Panc1 (cell line): ENCODE results near the gene RESF1.

Experiments
- CTCF ChIP-seq: fragments of 450-650 bp; IDR thresholded peaks from 2 replicates; pipeline ENCODE4 v1.5.1; 2017; ENCODE audit warnings: mild to moderate bottlenecking
- POLR2AphosphoS5 ChIP-seq: IDR thresholded peaks from 2 replicates; pipeline ENCODE4 v1.6.1; 2012; ENCODE audit warnings: mild to moderate bottlenecking, low read depth, low read length, moderate library complexity
- REST ChIP-seq, 2 experiments: IDR thresholded peaks; 2 replicates each; pipeline ENCODE4 v1.6.1; 2011 to 2012; ENCODE audit warnings: low read depth in 2 of 2, control low read depth in 1 of 2, low read length in 1 of 2, mild to moderate bottlenecking in 1 of 2, moderate library complexity in 1 of 2; ENCODE audit not compliant: insufficient read depth in 1 of 2

GRCh38 chr12:32005496-32006125 is 46.4 kb downstream of the RESF1 start:
- no peak for TF ChIP-seq CTCF
- no peak for TF ChIP-seq POLR2AphosphoS5
- TF ChIP-seq REST (IDR thresholded peaks at IDR 0.05; ENCODE audit: insufficient read depth in 1 of 2, low read depth in 2 of 2, low read length in 1 of 2) = no peak
